ENCODE data around the gene XDH. TPM values are rescaled to one million over a fixed set of nuclear protein-coding genes. Genes with fewer than 3 reads are reported as not detected.

The XDH gene
- total RNA-seq, 1 donor from 2014 or later = not detected

DNA sequence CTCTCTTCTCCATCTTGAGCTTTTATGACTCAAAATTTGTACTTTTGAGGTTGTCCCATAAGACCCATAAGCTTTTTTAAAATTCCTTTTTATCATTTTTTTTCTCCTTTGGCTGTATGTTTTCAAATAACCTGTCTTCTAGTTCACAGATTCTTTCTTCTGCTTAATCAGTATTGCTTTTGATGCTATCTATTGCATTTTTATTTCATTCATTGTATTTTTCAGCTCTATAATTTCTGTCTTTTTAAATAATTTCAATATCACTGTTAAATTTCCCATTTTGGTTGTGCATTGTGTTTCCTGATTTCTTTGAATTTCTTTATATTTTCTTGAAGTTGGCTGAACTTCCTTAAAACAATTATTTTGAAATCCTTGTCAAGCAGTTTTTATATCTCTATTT, 4.8 kb upstream of the XDH start:
- Mint-ChIP-seq H3K27me3 (peaks cover 1% of the 10 kb centered on the region), H3K36me3 (ENCODE audit: low read depth) (no peaks in the 10 kb centered on the region), H3K9me3 (peaks cover 26% of the 10 kb centered on the region), H3K4me1 (peaks cover 7% of the 10 kb centered on the region), H3K27ac (no peak overlapping the region), H3K4me3 (no peak overlapping the region)
- no peak for DNase-seq
- intact Hi-C loops (cut with micrococcal nuclease) = no loop called here

DNA sequence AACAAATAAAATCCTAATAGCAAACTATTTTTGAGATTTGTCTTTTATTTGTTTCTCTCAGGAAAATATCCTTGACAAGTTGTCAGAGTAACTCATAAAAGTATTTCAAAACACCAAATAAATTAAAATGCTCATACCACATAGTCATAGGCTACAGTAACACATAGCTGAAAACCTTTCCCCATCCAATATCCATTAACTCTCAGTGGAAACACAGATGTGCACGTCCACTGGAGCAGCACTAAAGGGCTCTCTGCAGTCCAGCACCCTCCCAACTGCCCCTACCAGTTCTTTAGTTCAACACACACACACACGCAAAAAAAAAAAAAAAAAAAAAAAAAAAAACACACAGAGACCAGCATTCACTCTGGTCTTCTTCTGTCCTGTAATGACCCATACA, 879 bp upstream of the XDH start:
- no peak overlapping the region for H3K4me3 Mint-ChIP-seq
- no peaks in the 10 kb centered on the region for H3K36me3 Mint-ChIP-seq (ENCODE audit: low read depth)
- H3K27ac Mint-ChIP-seq = no peak overlapping the region
- DNase-seq = no peak
- intact Hi-C loops (cut with micrococcal nuclease) = no loop called here
- peaks cover 9% of the 10 kb centered on the region for H3K4me1 Mint-ChIP-seq
- peaks cover 16% of the 10 kb centered on the region for H3K9me3 Mint-ChIP-seq
- peaks cover 5% of the 10 kb centered on the region for H3K27me3 Mint-ChIP-seq

DNA sequence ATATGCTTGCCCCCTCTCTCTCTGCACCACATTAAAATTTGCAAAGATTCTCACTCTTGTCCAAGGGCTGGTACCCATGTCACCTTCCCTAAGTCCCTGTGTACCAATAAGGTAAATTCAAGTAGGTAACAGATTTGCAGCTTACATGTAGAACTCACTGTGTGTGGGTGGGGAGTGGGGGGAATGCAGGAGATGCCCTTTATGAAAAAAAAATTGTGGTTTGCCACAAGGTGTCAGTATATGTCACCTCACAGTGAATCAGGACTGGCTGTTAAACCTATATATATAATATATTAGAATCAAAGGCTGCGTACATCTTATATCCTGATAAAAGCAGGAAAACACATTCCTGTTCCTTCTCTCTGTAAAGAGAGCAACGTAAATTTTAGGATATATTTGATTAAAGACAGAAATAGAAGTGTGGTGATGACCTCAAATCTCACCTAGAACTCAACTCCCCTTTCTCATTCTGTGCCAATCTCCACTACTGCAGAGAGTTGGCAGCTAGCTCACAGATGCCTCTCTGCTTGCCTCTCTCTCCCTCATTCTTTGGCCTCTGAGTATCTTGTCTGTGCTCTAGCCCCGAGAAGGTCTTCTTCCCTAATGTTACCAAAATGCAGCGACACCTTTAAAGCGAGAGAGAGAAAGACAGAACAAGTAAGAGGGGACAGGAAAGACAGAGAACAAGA, 536 bp downstream of the XDH start:
- H3K27ac Mint-ChIP-seq = no peak overlapping the region
- H3K27me3 Mint-ChIP-seq = peaks cover 11% of the 10 kb centered on the region
- intact Hi-C loops (cut with micrococcal nuclease) = no loop called here

DNA sequence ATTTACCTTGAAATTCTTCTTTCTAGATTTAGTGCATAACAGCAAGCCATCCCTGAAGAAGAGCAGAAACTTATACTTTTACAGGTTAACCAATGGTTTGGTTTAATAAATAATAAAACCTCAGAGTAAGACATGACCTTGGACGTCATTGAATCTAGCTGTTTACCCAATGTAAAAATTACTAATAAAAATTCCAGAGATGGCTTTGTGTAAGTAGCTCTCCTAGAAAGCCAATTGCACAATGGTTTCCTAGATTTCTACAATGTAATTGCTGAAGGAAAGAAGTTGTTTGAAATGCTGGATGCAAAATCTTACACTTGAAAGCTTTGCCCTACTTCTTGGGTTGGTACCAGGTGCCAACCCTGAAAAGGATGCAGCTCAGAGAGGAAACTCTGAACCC, 1.5 kb downstream of the XDH start:
- Mint-ChIP-seq H3K4me1 (peaks cover 9% of the 10 kb centered on the region), H3K27me3 (peaks cover 18% of the 10 kb centered on the region), H3K9me3 (peaks cover 5% of the 10 kb centered on the region), H3K27ac (no peak overlapping the region), H3K36me3 (ENCODE audit: low read depth) (no peaks in the 10 kb centered on the region), H3K4me3 (no peak overlapping the region)
- no peak for DNase-seq
- intact Hi-C loops (cut with micrococcal nuclease) = no loop called here

More for the DNA sequence above, 536 bp downstream of the XDH start:
- no peak for DNase-seq
- H3K36me3 Mint-ChIP-seq (ENCODE audit: low read depth) = no peaks in the 10 kb centered on the region
- peaks cover 8% of the 10 kb centered on the region for H3K9me3 Mint-ChIP-seq
- no peak overlapping the region for H3K4me3 Mint-ChIP-seq
- H3K4me1 Mint-ChIP-seq = peaks cover 9% of the 10 kb centered on the region

DNA sequence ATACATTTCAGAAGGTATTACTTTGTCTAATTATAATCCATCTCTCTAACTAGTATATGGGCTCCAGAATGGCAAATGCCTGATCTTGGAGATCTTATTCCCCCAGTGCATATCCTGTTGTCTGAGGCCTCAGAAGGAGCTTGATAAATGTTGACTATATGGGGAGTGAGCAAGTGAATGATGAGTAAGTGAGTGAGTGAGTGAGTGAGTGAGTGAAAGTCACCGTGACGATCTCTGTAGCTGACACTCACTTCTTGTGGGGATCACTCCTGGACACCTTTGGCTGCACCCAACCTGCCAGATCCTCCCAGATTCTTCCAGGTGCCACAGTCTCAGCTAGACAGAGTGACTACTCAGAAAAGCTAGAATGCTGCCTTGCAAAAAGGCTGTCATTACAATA, 2.8 kb downstream of the XDH start:
- H3K4me1 Mint-ChIP-seq = peaks cover 8% of the 10 kb centered on the region
- no peaks in the 10 kb centered on the region for H3K36me3 Mint-ChIP-seq (ENCODE audit: low read depth)
- H3K27me3 Mint-ChIP-seq = peaks cover 16% of the 10 kb centered on the region
- intact Hi-C loops (cut with micrococcal nuclease) = no loop called here
- H3K9me3 Mint-ChIP-seq = peaks cover 4% of the 10 kb centered on the region
- no peak for DNase-seq
- H3K4me3 Mint-ChIP-seq = no peak overlapping the region
- H3K27ac Mint-ChIP-seq = no peak overlapping the region

DNA sequence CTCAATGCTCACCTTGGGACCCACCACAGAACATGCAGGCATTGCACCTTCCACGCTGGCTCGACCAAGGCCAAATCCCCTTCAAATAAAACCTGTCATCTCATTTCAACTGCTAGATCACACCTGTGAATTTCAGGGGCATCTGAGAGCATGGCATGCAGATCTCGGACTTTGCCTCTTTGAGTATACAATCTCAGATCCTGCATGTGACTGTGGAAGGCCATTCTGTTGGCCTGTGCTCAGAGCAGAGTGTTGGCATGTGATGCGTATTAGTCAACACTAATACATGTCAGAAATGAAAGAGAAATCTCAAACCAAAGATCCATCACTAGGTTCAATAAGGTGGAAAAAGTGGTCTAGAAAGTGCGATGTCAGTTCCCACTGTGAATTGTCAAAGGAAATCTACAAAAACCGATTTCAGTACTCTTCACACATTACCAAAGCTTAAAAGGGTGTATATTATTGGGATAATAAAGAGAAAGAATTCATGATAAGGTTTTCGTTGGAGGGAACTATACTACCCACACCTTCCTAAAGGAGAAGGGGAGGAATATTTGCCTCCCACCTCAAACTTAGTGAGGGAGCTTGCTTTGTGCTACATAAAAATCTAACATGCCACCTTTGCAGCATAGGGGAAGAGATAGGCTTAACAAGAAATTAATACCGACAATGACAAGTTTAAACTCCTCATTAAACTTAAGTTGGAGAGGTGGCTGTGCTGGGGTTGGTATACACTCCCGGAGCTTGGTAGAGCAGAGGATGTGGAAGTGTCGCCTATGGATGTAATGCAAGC, 7.8 kb downstream of the XDH start:
- Mint-ChIP-seq H3K9me3 (peaks cover 4% of the 10 kb centered on the region), H3K36me3 (ENCODE audit: low read depth) (no peaks in the 10 kb centered on the region), H3K27ac (no peak overlapping the region), H3K27me3 (peaks cover 14% of the 10 kb centered on the region), H3K4me3 (no peak overlapping the region), H3K4me1 (no peaks in the 10 kb centered on the region)
- no peak for DNase-seq
- intact Hi-C loops (cut with micrococcal nuclease) = no loop called here

DNA sequence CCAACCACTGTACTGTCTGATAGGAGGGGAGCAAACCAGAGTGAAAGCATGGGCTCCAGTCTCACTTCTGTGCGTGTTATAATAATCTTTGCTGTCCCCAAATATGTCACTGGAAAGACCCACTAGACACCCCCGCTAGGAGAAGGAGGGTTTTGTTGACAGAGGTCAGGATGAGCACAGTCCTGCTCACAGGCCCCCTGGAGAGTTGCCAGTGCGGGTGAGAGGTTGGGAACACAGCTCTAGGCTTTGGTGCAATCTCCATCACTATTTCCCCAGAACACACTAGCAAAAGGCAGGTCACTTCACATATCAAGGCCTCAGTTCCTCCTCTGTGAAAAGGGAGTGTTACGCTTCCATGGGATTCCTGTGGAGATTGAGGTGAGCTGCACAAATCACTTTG, 9.7 kb downstream of the XDH start:
- H3K9me3 Mint-ChIP-seq = peaks cover 4% of the 10 kb centered on the region
- DNase-seq = no peak
- H3K27me3 Mint-ChIP-seq = peaks cover 11% of the 10 kb centered on the region
- no peaks in the 10 kb centered on the region for H3K36me3 Mint-ChIP-seq (ENCODE audit: low read depth)
- intact Hi-C loops (cut with micrococcal nuclease) = no loop called here
- H3K4me3 Mint-ChIP-seq = no peak overlapping the region
- no peak overlapping the region for H3K27ac Mint-ChIP-seq
- H3K4me1 Mint-ChIP-seq = no peaks in the 10 kb centered on the region

DNA sequence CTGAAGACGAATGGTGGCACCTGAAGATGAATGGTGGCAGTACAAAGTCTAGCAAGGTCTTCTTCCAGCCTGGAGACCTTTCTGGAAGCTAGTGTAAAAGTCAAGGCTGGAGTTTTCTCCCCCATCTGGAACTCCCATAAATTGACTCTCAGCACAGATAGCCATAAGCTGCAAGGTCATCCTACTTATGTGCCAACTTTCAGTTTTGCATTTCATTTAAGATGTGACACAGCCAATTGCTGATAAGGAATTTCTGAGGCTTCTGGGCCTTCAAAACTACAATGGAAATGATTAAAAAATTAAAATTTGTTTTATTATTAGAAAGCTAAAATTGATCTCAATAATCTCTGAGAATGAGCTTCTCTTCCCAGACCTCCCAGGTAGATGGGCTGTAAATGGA, 10.2 kb downstream of the XDH start:
- Mint-ChIP-seq H3K4me3 (no peak overlapping the region), H3K4me1 (no peaks in the 10 kb centered on the region)
- intact Hi-C loops (cut with micrococcal nuclease) = no loop called here

DNA sequence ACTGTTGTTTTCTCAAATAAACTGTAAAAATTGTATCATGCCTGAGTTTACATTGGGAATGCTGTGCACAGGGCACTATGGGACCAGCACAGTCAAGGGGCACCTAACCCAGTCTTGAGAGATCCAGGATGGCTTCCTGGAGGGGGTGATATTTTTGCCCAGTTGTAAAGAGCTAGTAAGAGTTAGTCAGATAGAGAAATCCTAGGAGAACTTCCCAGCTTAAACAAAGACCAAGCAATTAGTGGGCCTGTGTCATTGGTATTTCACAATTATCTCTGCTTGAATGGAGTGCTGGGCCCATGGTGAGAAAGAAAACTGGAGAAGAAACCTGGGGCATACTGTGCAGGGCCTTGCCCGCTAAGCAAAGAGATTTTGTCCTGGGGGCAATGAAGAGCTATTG, 12.2 kb downstream of the XDH start:
- Mint-ChIP-seq H3K4me1 (no peaks in the 10 kb centered on the region), H3K27ac (no peak overlapping the region), H3K9me3 (no peaks in the 10 kb centered on the region), H3K27me3 (no peaks in the 10 kb centered on the region), H3K4me3 (no peak overlapping the region), H3K36me3 (ENCODE audit: low read depth) (no peaks in the 10 kb centered on the region)
- intact Hi-C loops (cut with micrococcal nuclease) = no loop called here
- no peak for DNase-seq

More for the DNA sequence above, 10.2 kb downstream of the XDH start:
- H3K36me3 Mint-ChIP-seq (ENCODE audit: low read depth) = no peaks in the 10 kb centered on the region
- DNase-seq = no peak
- peaks cover 4% of the 10 kb centered on the region for H3K9me3 Mint-ChIP-seq
- no peak overlapping the region for H3K27ac Mint-ChIP-seq
- H3K27me3 Mint-ChIP-seq = peaks cover 7% of the 10 kb centered on the region

DNA sequence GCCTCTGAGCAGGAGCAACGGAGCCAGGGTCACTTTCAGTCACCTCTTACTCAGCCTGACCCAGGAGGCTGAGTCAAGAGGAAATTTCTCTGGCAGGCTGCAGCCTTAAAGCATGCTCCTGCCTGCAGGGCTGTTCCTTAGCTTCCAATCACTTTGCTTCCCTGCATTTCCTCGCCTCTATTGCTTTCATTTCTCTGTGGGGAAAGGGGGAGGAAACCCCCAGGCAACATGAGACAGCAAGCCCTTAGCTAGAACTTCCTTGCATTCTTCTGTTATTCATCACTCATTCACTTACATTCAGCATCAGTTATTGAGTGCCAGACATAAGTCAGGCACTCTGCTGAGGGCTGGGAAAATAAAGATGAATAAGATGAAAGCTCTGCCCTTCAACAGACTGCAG, 13.0 kb downstream of the XDH start:
- Mint-ChIP-seq H3K27me3 (no peaks in the 10 kb centered on the region), H3K4me3 (no peak overlapping the region), H3K27ac (no peak overlapping the region), H3K36me3 (ENCODE audit: low read depth) (no peaks in the 10 kb centered on the region), H3K4me1 (no peaks in the 10 kb centered on the region), H3K9me3 (no peaks in the 10 kb centered on the region)
- intact Hi-C loops (cut with micrococcal nuclease) = no loop called here
- no peak for DNase-seq

DNA sequence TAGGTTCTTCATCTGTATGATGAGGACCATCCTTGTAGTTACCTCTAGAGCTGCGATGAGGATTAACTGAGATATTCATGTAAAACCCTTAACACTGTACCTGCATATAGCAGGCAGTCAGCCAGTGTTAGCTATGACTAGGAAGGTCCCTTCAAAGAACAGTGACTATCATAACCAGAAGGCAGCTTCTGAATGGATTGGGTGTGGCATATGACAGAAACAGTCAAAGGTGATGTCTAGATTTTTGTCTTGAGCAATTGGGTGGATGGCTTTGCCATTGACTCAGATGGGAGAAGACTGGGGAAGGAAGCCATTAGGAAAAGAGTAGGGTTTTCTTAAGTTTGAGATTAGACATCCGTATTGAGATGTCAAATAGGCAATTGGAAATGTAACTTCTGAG, 15.7 kb downstream of the XDH start:
- no peaks in the 10 kb centered on the region for H3K36me3 Mint-ChIP-seq (ENCODE audit: low read depth)
- intact Hi-C loops (cut with micrococcal nuclease) = no loop called here
- H3K9me3 Mint-ChIP-seq = no peaks in the 10 kb centered on the region
- H3K27ac Mint-ChIP-seq = no peak overlapping the region
- no peaks in the 10 kb centered on the region for H3K4me1 Mint-ChIP-seq
- no peak overlapping the region for H3K4me3 Mint-ChIP-seq
- DNase-seq = no peak
- peaks cover 8% of the 10 kb centered on the region for H3K27me3 Mint-ChIP-seq

DNA sequence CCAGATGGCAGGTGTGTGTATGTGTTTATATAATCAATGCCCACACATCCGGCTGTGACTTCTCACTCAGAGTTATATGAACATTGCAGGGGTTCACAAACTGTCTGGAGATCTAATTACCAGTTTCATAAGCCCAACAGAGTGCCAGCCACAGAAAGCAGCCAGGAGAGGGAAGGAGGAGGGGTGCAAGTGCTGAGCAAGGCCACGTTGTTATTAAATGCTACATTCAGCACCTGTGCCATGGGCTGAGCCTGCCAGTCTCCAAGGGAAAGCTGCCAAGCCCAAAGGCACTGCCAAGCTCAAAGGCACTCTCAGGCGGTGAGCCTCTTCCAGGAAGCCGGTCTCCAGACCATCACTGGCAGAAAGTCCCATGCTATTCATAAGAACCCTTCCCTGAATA, 17.4 kb downstream of the XDH start:
- DNase-seq = peak; percentile 40
- Mint-ChIP-seq H3K27me3 (peaks cover 15% of the 10 kb centered on the region), H3K27ac (no peak overlapping the region), H3K4me1 (no peaks in the 10 kb centered on the region), H3K36me3 (ENCODE audit: low read depth) (no peaks in the 10 kb centered on the region), H3K9me3 (no peaks in the 10 kb centered on the region), H3K4me3 (no peak overlapping the region)
- intact Hi-C loops (cut with micrococcal nuclease) = no loop called here

DNA sequence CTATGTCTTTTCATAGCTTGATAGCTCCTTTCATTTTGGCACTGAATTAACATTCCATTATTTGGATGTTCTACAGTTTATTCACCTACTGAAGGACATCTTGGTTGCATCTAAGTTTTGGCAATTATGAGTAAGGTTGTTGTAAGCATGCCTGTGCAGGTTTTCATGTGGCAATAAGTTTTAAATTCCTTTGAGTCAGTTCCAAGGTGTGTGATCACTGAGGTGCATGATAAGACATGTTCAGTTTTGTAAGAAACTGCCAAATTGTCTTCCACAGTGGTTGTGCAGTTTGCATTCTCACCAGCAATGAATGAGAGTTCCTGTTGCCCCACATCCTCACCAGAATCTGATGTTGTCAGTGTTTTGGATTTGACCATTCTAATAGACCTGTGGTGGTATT, 24.2 kb downstream of the XDH start:
- Mint-ChIP-seq H3K27ac (no peak overlapping the region), H3K4me1 (no peaks in the 10 kb centered on the region), H3K9me3 (no peaks in the 10 kb centered on the region), H3K27me3 (peaks cover 27% of the 10 kb centered on the region), H3K36me3 (ENCODE audit: low read depth) (no peaks in the 10 kb centered on the region), H3K4me3 (no peak overlapping the region)
- intact Hi-C loops (cut with micrococcal nuclease) = no loop called here
- no peak for DNase-seq

DNA sequence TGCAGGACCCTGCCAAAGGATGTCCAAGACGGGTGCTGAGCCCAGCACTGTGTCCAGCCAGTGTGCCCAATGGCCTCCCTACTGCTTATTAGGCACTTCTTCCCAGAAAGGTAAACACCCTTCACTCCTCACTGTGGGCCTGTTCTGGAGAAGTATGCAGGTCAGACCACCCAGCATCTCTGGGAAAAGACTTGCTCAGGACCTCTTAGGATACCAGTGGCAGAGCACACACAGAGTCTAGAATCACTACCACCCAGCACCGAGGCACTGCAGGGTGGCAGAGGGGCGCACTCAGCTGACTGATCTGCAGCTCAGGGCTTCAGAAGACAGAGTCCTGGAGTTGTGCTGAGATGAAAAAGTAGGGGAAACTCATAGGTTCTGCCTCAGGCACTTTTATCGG, 25.8 kb downstream of the XDH start:
- no peaks in the 10 kb centered on the region for H3K9me3 Mint-ChIP-seq
- DNase-seq = no peak
- peaks cover 20% of the 10 kb centered on the region for H3K27me3 Mint-ChIP-seq
- H3K27ac Mint-ChIP-seq = no peak overlapping the region
- H3K36me3 Mint-ChIP-seq (ENCODE audit: low read depth) = no peaks in the 10 kb centered on the region
- H3K4me1 Mint-ChIP-seq = peaks cover 11% of the 10 kb centered on the region
- no peak overlapping the region for H3K4me3 Mint-ChIP-seq
- intact Hi-C loops (cut with micrococcal nuclease) = no loop called here

All from activated CD4-positive, alpha-beta T cell treated with anti-CD3 and anti-CD28 coated beads, Interleukin-2, amount 10 ng/mL, durations not matched to agents 24 days and 14 days (primary cell).